Upper lobe of left lung (tissue), 6 donors: Measurements from ENCODE around the gene DDX31. TPM values are rescaled to one million over a fixed set of nuclear protein-coding genes. Genes with fewer than 3 reads are reported as not detected.

ENCODE experiments used
- ATAC-seq, 2 donors: fragments of 200-7000 bp; cut with Tn5 transposase; one replicate each; pipeline ENCODE4 v1.9.1; 2022; ENCODE audit warnings: mild to moderate bottlenecking in 2 of 2, moderate library complexity in 2 of 2; ENCODE audit not compliant: low FRiP score in 2 of 2
- DNase-seq, 2 donors: peaks; one replicate each; pipeline ENCODE4 v3.0.0-alpha.2; 2019 to 2020
- H3K27ac ChIP-seq, 4 donors: fragments of 200-600 bp; sonication (generic); one replicate each; pipeline ENCODE4 v1.5.1; 2016 to 2019
- H3K27me3 ChIP-seq, 4 donors: fragments of 200-600 bp; sonication (generic); one replicate each; pipeline ENCODE4 v1.5.1; 2017 to 2019
- H3K36me3 ChIP-seq, 4 donors: fragments of 200-600 bp; sonication (generic); one replicate each; pipeline ENCODE4 v1.5.1; 2016 to 2019
- H3K4me1 ChIP-seq, 4 donors: fragments of 200-600 bp; sonication (generic); one replicate each; pipeline ENCODE4 v1.5.1; 2018 to 2019
- H3K4me3 ChIP-seq, 4 donors: fragments of 200-600 bp; sonication (generic); one replicate each; pipeline ENCODE4 v1.5.1; 2017 to 2019; ENCODE audit warnings: mild to moderate bottlenecking in 2 of 4, moderate library complexity in 1 of 4
- H3K9me3 ChIP-seq, 4 donors: fragments of 200-600 bp; sonication (generic); one replicate each; pipeline ENCODE4 v1.5.1; 2018 to 2019
- CTCF ChIP-seq, 6 experiments: fragments of 450-650 bp in 4 of 6; fragments of 200-600 bp in 2 of 6; sonication (generic) in 2 of 6; IDR thresholded peaks; one replicate each; pipeline ENCODE4 v1.5.1; 2016 to 2019; ENCODE audit warnings: antibody characterized with exemption in 6 of 6
- EP300 ChIP-seq, 4 donors: sonication (generic); formaldehyde crosslinking; IDR thresholded peaks; one replicate each; pipeline ENCODE4 v1.5.1; 2017; ENCODE audit warnings: antibody characterized with exemption in 4 of 4, control low read depth in 2 of 4
- POLR2A ChIP-seq, 4 donors: fragments of 450-650 bp; IDR thresholded peaks; one replicate each; pipeline ENCODE4 v1.5.1; 2016 to 2017; ENCODE audit warnings: antibody characterized with exemption in 4 of 4, mild to moderate bottlenecking in 2 of 4
- POLR2AphosphoS5 ChIP-seq, 2 donors: sonication (generic); formaldehyde crosslinking; IDR thresholded peaks; one replicate each; pipeline ENCODE4 v1.5.1; 2017; ENCODE audit warnings: antibody characterized with exemption in 2 of 2
- WGBS, 2 donors: methylation state at CpG; one replicate each; pipeline ENCODE4 v1.1.5; 2017 to 2018; 5-methylcytosine and 5-hydroxymethylcytosine counted together
- total RNA-seq, 6 donors: library from RNA; depleted of rRNA in 4 of 6; stranded (reverse); fragments of >200 nt in 4 of 6; gene quantifications; one replicate each; pipeline versions ENCODE4 v1.1.0 to v1.2.1, GENCODE V29; 2016 to 2021
- donor health status: DM: no; HTN: no; CAD: no; lungs with moderate emphysema.
- donor health status: DM: no; HTN: yes; CAD: no; lungs with severe emphysema.

DDX31 gene
- total RNA-seq, 6 donors from 2014 or later, result 13.5 to 22.1 (median 18.8) TPM

- Histone ChIP-seq H3K9me3 (no peaks in the 10 kb centered on the region), H3K27me3 (no peaks in the 10 kb centered on the region), H3K36me3 (no peaks in the 10 kb centered on the region), H3K4me3 (no peak overlapping the region), H3K4me1 (peaks cover 0 to 7% (median 1%) of the 10 kb centered on the region in 4 donors), H3K27ac (no peak overlapping the region)
- TF ChIP-seq CTCF (IDR thresholded peaks at IDR 0.05), result no peak
- TF ChIP-seq POLR2AphosphoS5 (IDR thresholded peaks at IDR 0.05), result no peak
- WGBS, 2 donors, result 79% methylated on average over 21 of the region's 21 CpGs
- ATAC-seq, result no peak
- no peak for DNase-seq
Observed at GRCh38 chr9:132547976-132548730, 121.6 kb downstream of the DDX31 start.

- Histone ChIP-seq H3K27ac (no peak overlapping the region), H3K9me3 (no peaks in the 10 kb centered on the region), H3K36me3 (no peaks in the 10 kb centered on the region), H3K4me1 (peaks cover 0 to 7% (median 1%) of the 10 kb centered on the region in 4 donors), H3K4me3 (no peak overlapping the region), H3K27me3 (no peaks in the 10 kb centered on the region)
- 85 to 91% methylated on average over 3 to 13 of the region's 13 CpGs for WGBS, 2 donors
- TF ChIP-seq POLR2AphosphoS5 (IDR thresholded peaks at IDR 0.05), result no peak
- TF ChIP-seq CTCF (IDR thresholded peaks at IDR 0.05), result no peak
- no peak for TF ChIP-seq EP300 (IDR thresholded peaks at IDR 0.05)
- no peak for TF ChIP-seq POLR2A (IDR thresholded peaks at IDR 0.05)
- no peak for DNase-seq
- no peak for ATAC-seq
Observed at GRCh38 chr9:132547436-132547835, 122.3 kb downstream of the DDX31 start.

GRCh38 chr9:132547052-132547431 lies 122.7 kb downstream of the DDX31 start:
- Histone ChIP-seq H3K9me3 (no peaks in the 10 kb centered on the region), H3K4me3 (no peak overlapping the region), H3K27ac (no peak overlapping the region), H3K36me3 (no peaks in the 10 kb centered on the region), H3K4me1 (peaks cover 0 to 7% (median 1%) of the 10 kb centered on the region in 4 donors), H3K27me3 (no peaks in the 10 kb centered on the region)
- no peak for ATAC-seq
- TF ChIP-seq POLR2AphosphoS5 (IDR thresholded peaks at IDR 0.05), result no peak
- TF ChIP-seq CTCF (IDR thresholded peaks at IDR 0.05), result no peak
- no peak for TF ChIP-seq EP300 (IDR thresholded peaks at IDR 0.05)
- 78 to 80% methylated on average over 4 to 5 of the region's 7 CpGs for WGBS, 2 donors
- DNase-seq, result no peak

- Histone ChIP-seq H3K4me1 (peaks cover 0 to 7% (median 1%) of the 10 kb centered on the region in 4 donors), H3K4me3 (no peak overlapping the region), H3K27me3 (no peaks in the 10 kb centered on the region), H3K36me3 (no peaks in the 10 kb centered on the region), H3K27ac (no peak overlapping the region), H3K9me3 (no peaks in the 10 kb centered on the region)
- no peak for DNase-seq
- ATAC-seq, result peak in 1 of 2 donors; percentile 22
- 2 to 6% methylated on average over 21 to 27 of the region's 27 CpGs for WGBS, 2 donors
- TF ChIP-seq POLR2A (IDR thresholded peaks at IDR 0.05) (no peak), POLR2AphosphoS5 (IDR thresholded peaks at IDR 0.05) (no peak), EP300 (IDR thresholded peaks at IDR 0.05) (no peak), CTCF (IDR thresholded peaks at IDR 0.05) (peak in 1 of 6 experiments; percentile 21)
Observed at GRCh38 chr9:132546148-132547051, 123.4 kb downstream of the DDX31 start.
